GM19239 (cell line): Measurements from ENCODE around the gene GMDS.
"Not testable (repeated sequence)": the region's sequence is repeated elsewhere in the genome, so short reads cannot be mapped to it uniquely, and the experiment has no call there.

Source experiments
- DNase-seq: peaks from one replicate; pipeline ENCODE4 v3.0.0; 2011; ENCODE audit warnings: low spot score; ENCODE audit not compliant: insufficient read length
- FAIRE-seq: peaks from 2 replicates; lab custom pipeline; 2011; peaks lifted over from hg19 to GRCh38; lab: Jason Lieb, UNC

GMDS gene

GRCh38 chr6:1854296-1854695 lies 391.1 kb downstream of the GMDS start:
- DNase-seq (no peak), FAIRE-seq (no peak)

DNA sequence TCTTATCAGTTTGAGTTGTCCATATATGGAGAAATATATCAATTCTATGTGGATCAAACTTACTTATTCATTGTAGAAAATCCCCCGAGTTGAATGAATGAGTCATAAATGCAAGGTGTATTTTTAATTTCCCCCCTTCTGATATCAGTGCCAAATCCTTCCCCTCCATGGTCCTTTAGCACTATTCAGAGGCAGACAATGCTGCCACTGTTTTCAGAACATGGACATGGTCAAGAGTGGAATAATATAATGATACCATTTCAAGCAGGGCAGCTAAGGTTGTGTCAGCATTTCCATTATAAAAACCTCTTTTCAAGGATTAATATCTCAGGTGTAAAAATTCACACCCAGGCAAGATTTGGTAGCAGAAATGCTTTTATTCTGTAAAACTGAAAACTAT lies 391.6 kb downstream of the GMDS start:
- DNase-seq: no peak

GRCh38 chr6:1851681-1852456 lies 393.5 kb downstream of the GMDS start:
- FAIRE-seq (no peak), DNase-seq (no peak)

More for the DNA sequence above, 391.6 kb downstream of the GMDS start:
- FAIRE-seq: no peak

- no peak for DNase-seq
- no peak for FAIRE-seq
Observed at GRCh38 chr6:1850840-1851157, 394.6 kb downstream of the GMDS start.

GRCh38 chr6:1850121-1850839 lies 395.1 kb downstream of the GMDS start:
- DNase-seq (no peak), FAIRE-seq (no peak)

GRCh38 chr6:1849691-1850090 lies 395.7 kb downstream of the GMDS start:
- DNase-seq (no peak), FAIRE-seq (no peak)

DNA sequence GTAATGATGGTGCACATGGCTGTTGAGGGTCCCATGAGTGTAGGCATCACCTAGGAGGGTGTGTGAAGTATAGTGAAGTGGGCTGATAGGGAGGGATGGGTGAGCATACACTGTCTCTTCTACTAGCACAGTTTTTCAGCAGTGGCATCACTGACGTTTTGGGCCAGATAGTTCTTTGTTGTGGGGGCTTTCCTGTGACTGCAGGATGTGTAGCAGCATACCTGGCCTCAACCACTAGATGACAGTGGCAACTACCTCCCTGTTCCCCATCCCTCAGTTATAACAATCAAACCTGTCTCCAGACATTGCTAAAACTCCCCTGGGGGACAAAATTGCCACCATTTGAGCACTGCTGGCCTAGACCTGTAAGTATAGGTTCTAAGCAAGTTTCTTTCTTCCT lies 396.7 kb downstream of the GMDS start:
- no peak for DNase-seq
- FAIRE-seq: no peak

DNA sequence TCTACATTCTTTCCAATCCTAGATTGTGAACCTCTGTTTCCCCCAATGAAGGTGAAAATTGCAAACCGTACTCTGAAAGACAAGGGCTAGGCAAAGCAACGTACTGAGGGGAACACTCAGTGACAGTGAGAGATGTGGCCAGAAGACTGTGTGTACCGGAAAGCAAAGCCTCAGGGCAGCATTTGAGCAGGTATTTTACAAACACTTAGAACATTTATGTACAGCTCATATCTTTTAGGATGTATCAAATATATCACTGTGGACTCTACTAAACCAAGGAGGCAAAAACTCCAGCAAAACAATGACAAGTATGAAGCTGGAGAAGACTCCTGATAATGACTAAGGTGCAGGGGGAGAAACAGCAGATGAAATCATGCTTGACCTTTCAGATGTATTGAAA lies 398.8 kb downstream of the GMDS start:
- DNase-seq (no peak), FAIRE-seq (no peak)

DNA sequence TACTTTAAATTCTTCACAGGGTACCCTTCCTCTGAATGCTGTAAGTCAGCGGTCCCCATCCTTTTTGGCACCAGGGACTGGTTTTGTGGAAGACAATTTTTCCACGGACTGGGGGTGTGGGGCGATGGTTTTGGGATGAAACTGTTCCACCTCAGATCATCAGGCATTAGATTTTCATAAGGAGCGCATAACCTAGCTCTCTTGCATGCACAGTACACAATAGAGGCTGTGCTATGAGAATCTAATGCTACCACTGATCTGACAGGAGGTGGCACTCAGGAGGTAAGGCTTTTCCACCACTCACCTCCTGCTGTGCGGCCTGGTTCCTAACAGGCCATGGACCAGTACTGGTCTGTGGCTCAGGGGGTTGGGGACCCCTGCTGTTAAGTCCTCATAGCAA lies 399.9 kb downstream of the GMDS start:
- not testable (repeated sequence) for FAIRE-seq, DNase-seq

DNA sequence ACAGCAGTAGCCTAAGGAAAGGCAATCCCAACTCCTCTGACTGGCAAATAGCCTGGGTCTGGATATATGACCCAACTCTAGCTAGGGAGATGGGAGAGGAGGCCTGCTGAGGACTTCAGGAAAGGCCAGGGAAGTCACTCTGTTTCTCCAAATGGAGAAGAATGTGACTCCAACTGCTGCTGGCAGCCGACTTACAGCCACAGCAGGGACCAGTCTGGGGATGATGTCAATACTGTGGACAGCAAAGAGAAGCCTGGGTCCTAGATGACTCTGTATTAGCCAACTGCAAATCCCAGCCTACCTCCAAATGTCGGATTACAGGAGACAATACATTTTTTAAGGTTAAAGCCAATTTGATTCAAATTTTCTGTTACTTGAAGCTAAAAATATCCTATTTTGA lies 403.1 kb downstream of the GMDS start:
- DNase-seq: no peak
- FAIRE-seq: no peak

DNA sequence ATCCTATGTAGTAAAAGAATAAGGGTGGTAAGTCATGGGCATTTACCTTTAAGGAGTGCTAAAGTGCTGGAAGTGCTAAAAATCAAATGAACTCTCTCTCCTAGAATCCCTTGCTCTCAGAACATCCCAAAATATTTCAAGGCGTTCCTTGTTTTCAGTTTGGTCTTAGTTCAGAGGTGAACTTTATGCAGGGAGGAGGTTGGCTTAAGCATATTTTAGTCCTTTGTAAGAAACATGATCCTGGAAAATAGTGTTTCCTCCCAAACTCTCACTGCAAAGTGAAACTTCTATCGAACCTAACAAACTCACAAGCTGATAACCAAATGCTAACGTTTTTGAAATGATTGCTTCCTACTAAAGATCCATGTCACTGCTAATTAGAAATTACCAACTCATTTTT lies 404.3 kb downstream of the GMDS start:
- FAIRE-seq: no peak
- no peak for DNase-seq

- FAIRE-seq: no peak
Observed at GRCh38 chr6:1840491-1841121, 404.8 kb downstream of the GMDS start.

GRCh38 chr6:1839361-1839760 lies 406.0 kb downstream of the GMDS start:
- FAIRE-seq: no peak
- no peak for DNase-seq

More at GRCh38 chr6:1840491-1841121, 404.8 kb downstream of the GMDS start:
- no peak for DNase-seq

DNA sequence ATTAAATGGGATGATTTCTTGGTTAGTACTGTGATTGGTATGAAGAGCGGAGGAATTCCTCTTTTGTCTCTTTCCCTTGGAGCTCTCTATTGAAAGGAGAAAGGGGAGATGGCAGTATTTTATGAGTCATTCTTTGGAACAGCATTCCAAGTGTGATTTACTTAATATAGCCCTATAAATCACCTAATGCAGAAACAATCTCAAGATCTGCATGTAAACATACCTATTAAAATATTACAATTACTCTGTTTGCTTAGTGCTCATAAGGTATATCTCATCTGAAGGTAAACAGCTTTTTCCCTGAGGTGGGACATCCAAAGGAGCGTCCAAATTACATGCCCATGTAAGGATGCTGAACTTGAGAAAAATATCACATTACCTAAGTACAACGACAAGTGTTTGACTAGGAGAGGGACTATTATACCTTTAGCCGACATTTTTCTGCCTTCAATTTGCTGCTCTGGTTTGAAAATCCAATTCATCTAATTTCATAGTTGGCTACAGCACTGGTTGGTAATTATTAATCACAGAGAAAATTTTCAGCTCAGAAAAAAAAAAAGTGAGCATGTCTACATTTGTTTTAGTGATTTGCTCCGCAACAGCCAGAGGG lies 406.7 kb downstream of the GMDS start:
- no peak for DNase-seq
- no peak for FAIRE-seq

DNA sequence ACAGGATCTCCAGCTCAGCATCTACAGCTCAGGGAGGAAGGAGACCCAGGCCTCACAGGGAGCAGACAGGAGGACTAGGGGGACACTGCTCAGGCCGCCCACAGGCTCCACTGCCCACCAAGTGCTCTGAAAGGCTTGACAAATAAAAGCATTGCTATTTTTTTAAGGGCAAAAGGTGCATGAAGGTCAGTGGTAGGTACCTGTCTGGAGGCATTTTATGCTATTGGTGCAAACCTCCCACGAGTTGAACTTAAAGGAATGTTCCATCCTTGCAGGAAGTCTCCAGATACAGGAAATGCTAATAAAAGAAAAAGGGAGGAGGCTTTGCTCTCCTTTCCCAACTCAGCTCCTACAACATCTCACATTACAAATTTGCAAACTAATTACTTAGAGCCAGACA lies 407.6 kb downstream of the GMDS start:
- no peak for FAIRE-seq
- DNase-seq: no peak

DNA sequence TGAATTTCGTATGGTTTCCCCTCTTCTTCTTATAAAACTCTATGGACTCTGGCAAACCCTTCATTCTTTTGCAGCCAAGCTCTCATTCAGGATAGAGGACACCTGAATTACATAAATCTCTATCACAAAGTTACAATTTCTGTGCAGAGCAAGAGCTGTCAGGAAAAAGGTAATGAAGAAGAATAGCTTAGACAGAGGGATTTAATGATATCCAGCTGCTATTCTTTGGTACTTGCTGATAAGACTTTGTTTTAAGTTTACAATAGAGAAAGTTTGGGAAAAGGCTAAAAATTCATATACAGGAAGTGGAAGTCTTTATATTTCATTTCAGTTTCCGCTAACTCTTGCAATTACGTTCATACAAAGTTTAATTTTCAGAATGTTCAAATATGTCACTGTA lies 408.7 kb downstream of the GMDS start:
- DNase-seq (no peak), FAIRE-seq (no peak)

DNA sequence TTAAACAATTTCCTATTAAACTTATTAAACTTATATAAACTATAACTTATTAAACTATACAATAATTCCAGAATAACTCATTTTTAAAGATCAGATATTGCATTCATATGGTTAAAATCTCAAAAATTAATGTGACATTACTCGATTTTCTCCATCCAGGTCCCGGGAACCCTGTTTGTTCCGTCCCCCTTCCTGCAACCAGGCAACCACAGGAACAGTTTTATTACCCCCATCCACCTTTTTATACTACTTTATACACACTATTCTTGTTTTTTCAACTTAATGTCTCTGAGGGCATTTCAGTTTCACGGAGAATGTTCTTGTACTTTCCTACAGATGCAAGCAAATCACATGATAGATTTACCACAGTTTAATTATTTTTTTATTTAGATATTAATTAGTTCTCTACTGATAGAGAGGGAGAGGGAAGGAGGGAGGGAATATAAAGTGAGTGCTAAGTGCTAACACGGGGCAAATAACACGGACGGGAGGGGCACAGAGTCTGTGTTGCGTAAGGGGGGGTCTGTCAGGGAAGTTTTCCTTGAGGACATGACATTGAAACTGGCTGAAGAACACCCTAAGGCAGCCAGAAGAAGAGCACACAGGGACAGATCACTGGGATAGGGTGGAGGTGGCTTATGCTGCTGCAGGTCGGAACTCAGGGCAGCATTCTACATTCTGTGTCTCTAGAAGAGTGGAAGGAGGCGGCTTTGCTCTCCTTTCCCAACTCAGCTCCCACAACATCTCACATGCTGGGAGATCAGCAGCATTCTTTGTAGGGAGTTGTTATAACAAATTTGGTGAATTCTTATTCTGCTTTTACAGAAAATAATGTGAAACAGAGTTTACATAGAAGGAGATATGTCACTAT lies 410.5 kb downstream of the GMDS start:
- FAIRE-seq (no peak), DNase-seq (no peak)

- no peak for FAIRE-seq
Observed at GRCh38 chr6:1834207-1834606, 411.2 kb downstream of the GMDS start.

DNA sequence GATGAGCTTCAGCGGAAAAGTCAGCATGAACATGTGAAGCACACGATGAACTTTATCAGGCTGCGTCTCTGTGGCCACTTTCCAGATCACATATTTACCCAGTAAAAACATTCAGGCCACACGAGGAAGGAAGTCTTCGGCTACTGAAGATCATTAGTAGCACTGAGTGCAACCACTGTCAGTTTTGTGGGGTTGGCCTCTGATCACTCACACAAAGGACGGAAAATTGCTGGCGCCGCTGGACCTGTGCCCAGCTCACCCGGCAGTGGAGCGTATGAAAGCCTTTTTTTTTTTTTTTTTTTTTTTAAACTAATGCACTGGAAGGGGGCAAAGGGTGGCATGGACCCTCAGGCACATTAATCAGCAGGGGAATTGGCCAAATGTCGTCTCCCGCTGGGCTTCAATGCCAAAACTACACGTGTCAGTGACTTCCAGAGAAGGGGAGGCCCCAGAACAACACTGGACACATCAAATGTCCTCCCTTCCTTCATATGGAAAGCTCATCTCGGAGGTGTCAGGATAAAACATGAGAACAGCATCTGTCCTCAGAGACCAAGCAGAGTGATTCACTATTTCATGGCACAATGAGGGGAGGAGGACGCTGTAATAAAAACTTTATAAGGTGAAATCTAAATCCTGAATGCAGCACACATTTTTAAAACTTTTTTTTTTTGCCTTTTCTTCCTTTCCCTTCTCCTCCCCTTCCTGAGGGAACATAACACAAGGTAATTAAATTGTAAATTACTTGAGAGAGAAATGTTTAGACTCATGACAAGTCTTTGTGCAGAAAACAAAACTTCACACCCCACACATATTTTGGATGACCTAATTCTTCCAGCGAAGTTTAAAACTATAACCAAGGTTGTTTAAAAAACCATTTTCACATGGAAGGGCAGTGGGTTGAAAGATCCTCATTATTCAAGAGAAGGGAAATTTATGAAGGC lies 412.3 kb downstream of the GMDS start:
- DNase-seq (no peak), FAIRE-seq (no peak)

More at GRCh38 chr6:1834207-1834606, 411.2 kb downstream of the GMDS start:
- no peak for DNase-seq
